ENCODE measurements around the gene GALR3.

- TF ChIP-seq CTCF (conservative IDR thresholded peaks at IDR 0.05; ENCODE audit: low read depth in 2 of 2) (no peak), JUNB (IDR thresholded peaks at IDR 0.05; ENCODE audit: unreplicated experiment) (no peak), EZH2 (IDR thresholded peaks at IDR 0.05; ENCODE audit: low read depth, unreplicated experiment) (no peak), EZH2phosphoT487 (IDR thresholded peaks at IDR 0.05; ENCODE audit: unreplicated experiment) (no peak), REST (IDR thresholded peaks at IDR 0.05; ENCODE audit: unreplicated experiment) (no peak)
These were observed 48.5 kb upstream of the GALR3 start for GRCh38 chr22:37774728-37775127.
